ENCODE measurements around the gene PPP2R1B. TPM values are rescaled to one million over a fixed set of nuclear protein-coding genes. Genes with fewer than 3 reads are reported as not detected.
A peak's percentile ranks its signal among the peaks of the same experiment; 100 is the strongest.
"Not testable (repeated sequence)": the region's sequence is repeated elsewhere in the genome, so short reads cannot be mapped to it uniquely, and the experiment has no call there.

The PPP2R1B gene
- polyA plus RNA-seq, 4 donors: 9.5 to 38.4 (median 14.4) TPM

DNA sequence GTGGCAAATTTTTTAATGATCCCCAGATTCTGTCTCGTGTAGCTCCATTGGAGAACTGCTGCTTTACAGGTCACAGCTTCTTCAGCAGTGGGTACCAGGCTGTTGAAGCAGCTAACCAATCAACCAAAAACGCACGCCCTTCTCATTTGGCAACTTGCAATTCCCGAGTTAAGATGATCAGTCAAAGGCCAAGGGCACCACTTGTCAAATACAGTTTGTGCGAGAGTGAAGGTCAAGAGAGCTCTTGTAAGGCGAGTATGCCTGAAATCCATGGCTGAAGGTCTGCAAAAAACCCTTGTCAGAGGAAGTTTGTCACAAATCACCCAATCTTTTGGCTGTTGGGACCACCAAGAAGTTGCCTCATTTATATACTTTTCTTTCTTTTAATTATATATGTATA lies 12.9 kb upstream of the PPP2R1B start:
- Histone ChIP-seq H3K4me3 (ENCODE audit: low read depth in 1 of 3, low read length in 3 of 3) (no peak overlapping the region), H3K36me3 (ENCODE audit: control insufficient read depth in 3 of 3, insufficient read depth in 2 of 3, low read depth in 1 of 3, low read length in 3 of 3) (no peaks in the 10 kb centered on the region), H3K9me3 (ENCODE audit: control insufficient read depth in 2 of 2, insufficient read depth in 1 of 2, low read depth in 1 of 2, low read length in 1 of 2) (no peaks in the 10 kb centered on the region), H3K4me1 (ENCODE audit: control insufficient read depth in 3 of 3, insufficient read depth in 2 of 3, low read depth in 1 of 3, low read length in 2 of 3) (peaks cover 1 to 37% (median 2%) of the 10 kb centered on the region in 3 donors), H3K27me3 (ENCODE audit: control insufficient read depth in 3 of 3, insufficient read depth in 3 of 3, low read length in 3 of 3) (no peaks in the 10 kb centered on the region), H3K27ac (ENCODE audit: low read depth in 1 of 3, low read length in 2 of 3) (no peak overlapping the region)
- 67 to 85% (median 68%) methylated on average over 6 of the region's 6 CpGs for WGBS, 3 donors
- no peak for FAIRE-seq
- no peak for DNase-seq

GRCh38 chr11:111778047-111778558 lies 11.9 kb upstream of the PPP2R1B start:
- H3K36me3 ChIP-seq (ENCODE audit: control insufficient read depth in 3 of 3, insufficient read depth in 2 of 3, low read depth in 1 of 3, low read length in 3 of 3): no peaks in the 10 kb centered on the region
- H3K27me3 ChIP-seq (ENCODE audit: control insufficient read depth in 3 of 3, insufficient read depth in 3 of 3, low read length in 3 of 3): no peaks in the 10 kb centered on the region
- H3K4me3 ChIP-seq (ENCODE audit: low read depth in 1 of 3, low read length in 3 of 3): no peak overlapping the region
- H3K4me1 ChIP-seq (ENCODE audit: control insufficient read depth in 3 of 3, insufficient read depth in 2 of 3, low read depth in 1 of 3, low read length in 2 of 3): peaks cover 1 to 37% (median 2%) of the 10 kb centered on the region in 3 donors
- no peaks in the 10 kb centered on the region for H3K9me3 ChIP-seq (ENCODE audit: control insufficient read depth in 2 of 2, insufficient read depth in 1 of 2, low read depth in 1 of 2, low read length in 1 of 2)
- FAIRE-seq (no peak), DNase-seq (peak; percentile 57 to 68)
- 11 to 67% (median 42%) methylated on average over 3 of the region's 3 CpGs for WGBS, 3 donors
- H3K27ac ChIP-seq (ENCODE audit: low read depth in 1 of 3, low read length in 2 of 3): peak overlapping the region in 1 of 3 donors; percentile 78

DNA sequence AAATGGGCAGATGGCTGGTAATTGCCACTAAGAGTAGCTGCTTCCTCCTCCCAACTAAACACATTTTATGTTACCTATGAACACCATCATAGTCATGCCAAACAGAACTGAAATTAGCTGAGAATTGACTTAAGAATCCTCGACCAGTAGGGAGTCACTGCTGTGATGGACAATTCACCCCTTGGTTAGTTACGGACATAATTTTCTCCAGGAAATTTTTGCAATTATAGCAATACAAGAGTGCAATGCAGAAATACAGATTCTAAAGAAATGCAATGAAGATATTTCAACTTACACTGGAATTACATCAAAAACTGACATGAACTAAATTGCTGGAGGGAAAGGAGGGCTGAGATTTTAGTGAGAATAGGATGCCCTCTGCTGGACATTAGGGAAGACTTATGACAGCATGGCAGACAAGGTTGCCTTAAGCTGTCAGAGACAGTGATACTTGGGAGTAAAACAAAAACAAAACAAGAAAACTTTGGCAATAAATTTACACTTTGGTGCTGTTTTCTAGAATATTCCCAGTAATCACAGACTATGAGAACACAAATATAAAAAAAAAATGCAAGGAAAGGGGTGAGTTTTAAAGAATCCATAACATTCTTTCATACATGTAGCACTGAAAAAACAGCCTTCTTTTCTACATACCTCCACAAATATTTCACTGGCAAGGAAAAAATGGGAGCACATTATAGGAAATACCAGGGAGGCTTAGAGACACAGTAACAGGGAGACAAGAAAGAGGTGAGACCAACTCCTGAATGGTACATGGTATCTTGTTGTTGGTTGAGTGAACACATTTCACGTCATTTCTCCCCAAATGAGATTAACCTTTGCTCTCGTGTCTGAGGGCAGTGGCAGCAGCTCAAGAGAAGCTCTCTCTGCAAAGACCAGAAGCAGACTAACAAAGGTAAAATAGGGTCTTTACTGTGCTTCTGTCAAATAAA lies 11.2 kb upstream of the PPP2R1B start:
- WGBS, 3 donors: 41 to 60% (median 56%) methylated on average over 4 of the region's 4 CpGs
- Histone ChIP-seq H3K27ac (ENCODE audit: low read depth in 1 of 3, low read length in 2 of 3) (peak overlapping the region in 1 of 3 donors; percentile 78), H3K4me3 (ENCODE audit: low read depth in 1 of 3, low read length in 3 of 3) (no peak overlapping the region), H3K4me1 (ENCODE audit: control insufficient read depth in 3 of 3, insufficient read depth in 2 of 3, low read depth in 1 of 3, low read length in 2 of 3) (peaks cover 1 to 36% (median 2%) of the 10 kb centered on the region in 3 donors), H3K36me3 (ENCODE audit: control insufficient read depth in 3 of 3, insufficient read depth in 2 of 3, low read depth in 1 of 3, low read length in 3 of 3) (no peaks in the 10 kb centered on the region), H3K27me3 (ENCODE audit: control insufficient read depth in 3 of 3, insufficient read depth in 3 of 3, low read length in 3 of 3) (no peaks in the 10 kb centered on the region), H3K9me3 (ENCODE audit: control insufficient read depth in 2 of 2, insufficient read depth in 1 of 2, low read depth in 1 of 2, low read length in 1 of 2) (no peaks in the 10 kb centered on the region)
- FAIRE-seq (no peak), DNase-seq (peak; percentile 79 to 80)

DNA sequence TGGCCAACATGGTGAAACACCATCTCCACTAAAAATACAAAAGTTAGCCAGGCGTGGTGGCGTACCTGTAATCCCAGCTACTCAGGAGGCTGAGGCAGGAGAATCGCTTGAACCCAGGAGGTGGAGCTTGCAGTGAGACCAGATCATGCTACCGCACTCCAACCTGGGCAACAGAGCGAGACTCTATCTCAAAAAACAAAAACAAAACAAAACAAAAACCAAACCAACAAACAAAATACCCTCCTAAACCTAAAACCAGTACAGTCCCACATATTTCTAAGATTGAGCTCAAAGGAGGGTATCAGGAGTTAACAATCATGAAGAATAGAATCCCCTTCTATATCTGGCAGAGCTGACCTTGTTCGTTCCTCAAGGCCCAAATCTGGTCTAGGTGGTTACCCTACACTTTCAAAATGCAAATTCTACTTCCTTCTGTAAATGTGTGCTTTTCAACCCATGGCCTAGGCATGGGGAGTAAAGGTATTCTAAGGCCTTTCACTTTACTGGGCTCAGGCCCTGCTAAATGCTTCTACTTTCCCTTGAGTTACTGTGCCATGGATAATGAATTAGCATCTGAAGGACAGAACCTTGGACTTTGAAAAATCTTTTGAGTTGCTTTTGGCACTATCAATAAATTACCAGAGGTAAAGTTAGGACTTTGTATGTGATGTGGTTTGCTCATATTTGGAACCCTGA lies 10.4 kb upstream of the PPP2R1B start:
- peak overlapping the region in 1 of 3 donors; percentile 36 for H3K27ac ChIP-seq (ENCODE audit: low read depth in 1 of 3, low read length in 2 of 3)
- 82 to 86% (median 83%) methylated on average over 6 of the region's 6 CpGs for WGBS, 3 donors

DNA sequence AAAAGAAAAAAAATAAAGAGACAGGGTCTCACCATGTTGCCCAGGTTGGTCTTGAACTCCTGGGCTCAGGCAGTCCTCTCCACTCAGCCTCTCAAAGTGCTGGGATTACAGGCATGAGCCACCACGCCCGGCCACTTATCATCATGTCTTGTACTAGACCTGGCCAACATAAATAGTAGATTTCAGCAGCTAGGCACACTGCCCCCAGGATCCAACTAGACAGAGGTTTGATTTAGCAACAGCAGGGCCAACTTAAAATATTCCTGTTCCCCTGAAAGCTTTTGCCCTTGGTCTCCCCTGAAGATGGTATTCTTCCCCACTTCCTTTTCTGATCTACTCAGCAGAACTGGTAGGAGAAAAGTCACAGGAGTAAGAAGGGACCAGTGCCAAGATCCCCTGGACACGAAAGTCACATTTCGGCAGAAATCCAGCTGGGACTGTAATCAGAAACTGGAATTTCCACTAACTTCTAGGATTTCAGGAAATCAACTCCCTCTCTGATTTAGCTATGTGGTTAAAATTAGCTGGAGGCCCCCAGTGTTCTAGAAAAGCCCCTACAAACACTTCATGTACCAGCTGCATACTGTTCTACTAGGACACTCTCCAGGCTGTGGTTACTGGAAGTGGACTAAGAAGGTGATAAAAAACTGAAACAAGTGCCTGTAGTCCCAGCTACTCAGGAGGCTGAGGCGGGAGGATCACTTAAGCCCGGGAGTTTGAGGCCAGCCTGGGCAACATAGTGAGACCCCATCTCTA lies 8.9 kb upstream of the PPP2R1B start:
- no peak for DNase-seq
- no peak for FAIRE-seq
- H3K27ac ChIP-seq (ENCODE audit: low read depth in 1 of 3, low read length in 2 of 3): peak overlapping the region in 1 of 3 donors; percentile 40
- no peaks in the 10 kb centered on the region for H3K27me3 ChIP-seq (ENCODE audit: control insufficient read depth in 3 of 3, insufficient read depth in 3 of 3, low read length in 3 of 3)
- WGBS, 3 donors: 67 to 79% (median 69%) methylated on average over 6 of the region's 6 CpGs
- no peak overlapping the region for H3K4me3 ChIP-seq (ENCODE audit: low read depth in 1 of 3, low read length in 3 of 3)
- H3K4me1 ChIP-seq (ENCODE audit: control insufficient read depth in 3 of 3, insufficient read depth in 2 of 3, low read depth in 1 of 3, low read length in 2 of 3): peaks cover 1 to 26% (median 2%) of the 10 kb centered on the region in 3 donors
- no peaks in the 10 kb centered on the region for H3K36me3 ChIP-seq (ENCODE audit: control insufficient read depth in 3 of 3, insufficient read depth in 2 of 3, low read depth in 1 of 3, low read length in 3 of 3)
- H3K9me3 ChIP-seq (ENCODE audit: control insufficient read depth in 2 of 2, insufficient read depth in 1 of 2, low read depth in 1 of 2, low read length in 1 of 2): no peaks in the 10 kb centered on the region

More for the DNA sequence above, 10.4 kb upstream of the PPP2R1B start:
- no peak overlapping the region for H3K4me3 ChIP-seq (ENCODE audit: low read depth in 1 of 3, low read length in 3 of 3)
- DNase-seq: peak in 1 of 2 donors; percentile 21
- H3K4me1 ChIP-seq (ENCODE audit: control insufficient read depth in 3 of 3, insufficient read depth in 2 of 3, low read depth in 1 of 3, low read length in 2 of 3): peaks cover 1 to 31% (median 2%) of the 10 kb centered on the region in 3 donors
- H3K27me3 ChIP-seq (ENCODE audit: control insufficient read depth in 3 of 3, insufficient read depth in 3 of 3, low read length in 3 of 3): no peaks in the 10 kb centered on the region
- no peaks in the 10 kb centered on the region for H3K36me3 ChIP-seq (ENCODE audit: control insufficient read depth in 3 of 3, insufficient read depth in 2 of 3, low read depth in 1 of 3, low read length in 3 of 3)
- no peaks in the 10 kb centered on the region for H3K9me3 ChIP-seq (ENCODE audit: control insufficient read depth in 2 of 2, insufficient read depth in 1 of 2, low read depth in 1 of 2, low read length in 1 of 2)
- FAIRE-seq: no peak

DNA sequence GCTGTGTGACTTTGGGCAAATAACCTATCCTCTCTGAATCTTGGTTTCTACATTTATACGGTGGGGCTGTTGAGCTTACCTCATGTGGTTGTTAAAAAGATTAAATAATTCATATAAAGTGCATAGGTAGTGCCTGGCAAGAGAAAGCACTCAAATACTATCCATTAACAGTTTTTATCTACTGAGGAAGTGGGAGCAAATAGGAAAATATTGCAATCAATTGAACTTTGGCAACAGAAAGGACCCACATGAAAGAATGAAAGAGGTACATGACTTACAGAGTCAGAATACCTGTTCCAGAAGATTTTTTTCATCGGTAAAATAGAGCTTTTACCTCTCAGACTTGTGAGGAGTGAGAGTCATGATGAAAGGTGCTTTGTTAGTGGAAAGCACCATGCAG lies 6.3 kb upstream of the PPP2R1B start:
- peaks cover 0 to 15% (median 0%) of the 10 kb centered on the region in 3 donors for H3K4me1 ChIP-seq (ENCODE audit: control insufficient read depth in 3 of 3, insufficient read depth in 2 of 3, low read depth in 1 of 3, low read length in 2 of 3)
- H3K4me3 ChIP-seq (ENCODE audit: low read depth in 1 of 3, low read length in 3 of 3): no peak overlapping the region
- H3K9me3 ChIP-seq (ENCODE audit: control insufficient read depth in 2 of 2, insufficient read depth in 1 of 2, low read depth in 1 of 2, low read length in 1 of 2): no peaks in the 10 kb centered on the region
- DNase-seq: no peak
- no peak for FAIRE-seq
- H3K27ac ChIP-seq (ENCODE audit: low read depth in 1 of 3, low read length in 2 of 3): no peak overlapping the region
- WGBS, 3 donors: 23 to 68% (median 43%) methylated on average over 2 of the region's 2 CpGs
- no peaks in the 10 kb centered on the region for H3K36me3 ChIP-seq (ENCODE audit: control insufficient read depth in 3 of 3, insufficient read depth in 2 of 3, low read depth in 1 of 3, low read length in 3 of 3)
- H3K27me3 ChIP-seq (ENCODE audit: control insufficient read depth in 3 of 3, insufficient read depth in 3 of 3, low read length in 3 of 3): no peaks in the 10 kb centered on the region

GRCh38 chr11:111771205-111771604 lies 5.0 kb upstream of the PPP2R1B start:
- not testable (repeated sequence) for H3K9me3 ChIP-seq (ENCODE audit: control insufficient read depth in 2 of 2, insufficient read depth in 1 of 2, low read depth in 1 of 2, low read length in 1 of 2); H3K36me3 ChIP-seq (ENCODE audit: control insufficient read depth in 3 of 3, insufficient read depth in 2 of 3, low read depth in 1 of 3, low read length in 3 of 3); H3K4me3 ChIP-seq (ENCODE audit: low read depth in 1 of 3, low read length in 3 of 3); DNase-seq; FAIRE-seq; H3K27ac ChIP-seq (ENCODE audit: low read depth in 1 of 3, low read length in 2 of 3); H3K27me3 ChIP-seq (ENCODE audit: control insufficient read depth in 3 of 3, insufficient read depth in 3 of 3, low read length in 3 of 3)
- 92 to 99% (median 99%) methylated on average over 5 of the region's 5 CpGs for WGBS, 3 donors
- H3K4me1 ChIP-seq (ENCODE audit: control insufficient read depth in 3 of 3, insufficient read depth in 2 of 3, low read depth in 1 of 3, low read length in 2 of 3): peaks cover 0 to 11% (median 2%) of the 10 kb centered on the region in 3 donors

Data from small intestine (tissue), 7 donors.